Neural progenitor cell (in vitro differentiated cells): ENCODE measurements around the gene DNAH10. TPM values are rescaled to one million over a fixed set of nuclear protein-coding genes. Genes with fewer than 3 reads are reported as not detected.

Experiments used
- DNase-seq: peaks from one replicate; pipeline ENCODE4 v3.0.0-alpha.2; 2016; ENCODE audit warnings: low spot score
- H2AFZ ChIP-seq: fragments of 200-600 bp; sonication (generic); replicated peaks from 2 replicates; pipeline ENCODE4 v1.6.1; 2016; ENCODE audit warnings: antibody characterized with exemption
- H3F3A ChIP-seq: fragments of 200-600 bp; sonication (generic); 2 replicates; pipeline ENCODE4 v1.6.1; 2016; ENCODE audit warnings: antibody characterized with exemption, low read depth
- H3K27ac ChIP-seq: fragments of 200-600 bp; sonication (generic); 2 replicates; pipeline ENCODE4 v1.5.1; 2016; ENCODE audit warnings: mild to moderate bottlenecking
- H3K27me3 ChIP-seq: fragments of 200-600 bp; sonication (generic); 2 replicates; pipeline ENCODE4 v1.6.1; 2016; ENCODE audit warnings: mild to moderate bottlenecking, moderate library complexity
- H3K36me3 ChIP-seq: fragments of 200-600 bp; sonication (generic); 2 replicates; pipeline ENCODE4 v1.5.1; 2016
- H3K4me1 ChIP-seq: fragments of 200-600 bp; sonication (generic); 2 replicates; pipeline ENCODE4 v1.6.1; 2016; ENCODE audit warnings: mixed run types
- H3K4me2 ChIP-seq: fragments of 200-600 bp; sonication (generic); 2 replicates; pipeline ENCODE4 v1.6.1; 2016
- H3K4me3 ChIP-seq: fragments of 200-600 bp; sonication (generic); 2 replicates; pipeline ENCODE4 v1.5.1; 2016
- H3K79me2 ChIP-seq: fragments of 200-600 bp; sonication (generic); 2 replicates; pipeline ENCODE4 v1.6.1; 2016; ENCODE audit warnings: low read depth
- H3K9ac ChIP-seq: fragments of 200-600 bp; sonication (generic); 2 replicates; pipeline ENCODE4 v1.6.1; 2016
- H3K9me3 ChIP-seq: fragments of 200-600 bp; sonication (generic); 2 replicates; pipeline ENCODE4 v1.5.1; 2016; ENCODE audit warnings: low read depth
- H4K20me1 ChIP-seq: fragments of 200-600 bp; sonication (generic); 2 replicates; pipeline ENCODE4 v1.6.1; 2016; ENCODE audit warnings: low read depth
- H3K27ac Mint-ChIP-seq: 3 replicates; pipeline ENCODE4 v1.8.0; 2021; ENCODE audit warnings: mixed read lengths
- H3K27me3 Mint-ChIP-seq: 2 replicates; pipeline ENCODE4 v1.8.0; 2022; ENCODE audit warnings: low read depth, mild to moderate bottlenecking, inconsistent platforms, moderate library complexity, mixed read lengths; ENCODE audit not compliant: insufficient read depth
- H3K36me3 Mint-ChIP-seq: 3 replicates; pipeline ENCODE4 v1.8.0; 2021; ENCODE audit warnings: mixed read lengths
- H3K4me1 Mint-ChIP-seq: 3 replicates; pipeline ENCODE4 v1.8.0; 2021; ENCODE audit warnings: mixed read lengths
- H3K4me3 Mint-ChIP-seq: 3 replicates; pipeline ENCODE4 v1.8.0; 2021; ENCODE audit warnings: mild to moderate bottlenecking, moderate library complexity, mixed read lengths
- H3K9me3 Mint-ChIP-seq: 3 replicates; pipeline ENCODE4 v1.8.0; 2020; ENCODE audit warnings: mixed read lengths
- EZH2 ChIP-seq: fragments of 200-600 bp; sonication (generic); IDR thresholded peaks from 2 replicates; pipeline ENCODE4 v1.6.1; 2017; ENCODE audit warnings: antibody characterized with exemption, mild to moderate bottlenecking, moderate library complexity
- EZH2phosphoT487 ChIP-seq: fragments of 200-600 bp; sonication (generic); IDR thresholded peaks from 2 replicates; pipeline ENCODE4 v1.6.1; 2017; ENCODE audit warnings: antibody characterized with exemption
- total RNA-seq: library from RNA; depleted of rRNA; stranded (reverse); fragments of >200 nt; gene quantifications from 2 replicates; pipeline ENCODE4 v1.2.3, GENCODE V29; 2015; ENCODE audit warnings: low replicate concordance
- TF ChIP-seq, protein P1 (sequence below): fragments of 200-600 bp; sonication (generic); IDR thresholded peaks from 2 replicates; pipeline ENCODE4 v1.5.1; 2017; ENCODE audit warnings: antibody characterized with exemption, mild to moderate bottlenecking

The DNAH10 gene
- total RNA-seq, 1 donor from 2014 or later: 0.26 TPM

DNA sequence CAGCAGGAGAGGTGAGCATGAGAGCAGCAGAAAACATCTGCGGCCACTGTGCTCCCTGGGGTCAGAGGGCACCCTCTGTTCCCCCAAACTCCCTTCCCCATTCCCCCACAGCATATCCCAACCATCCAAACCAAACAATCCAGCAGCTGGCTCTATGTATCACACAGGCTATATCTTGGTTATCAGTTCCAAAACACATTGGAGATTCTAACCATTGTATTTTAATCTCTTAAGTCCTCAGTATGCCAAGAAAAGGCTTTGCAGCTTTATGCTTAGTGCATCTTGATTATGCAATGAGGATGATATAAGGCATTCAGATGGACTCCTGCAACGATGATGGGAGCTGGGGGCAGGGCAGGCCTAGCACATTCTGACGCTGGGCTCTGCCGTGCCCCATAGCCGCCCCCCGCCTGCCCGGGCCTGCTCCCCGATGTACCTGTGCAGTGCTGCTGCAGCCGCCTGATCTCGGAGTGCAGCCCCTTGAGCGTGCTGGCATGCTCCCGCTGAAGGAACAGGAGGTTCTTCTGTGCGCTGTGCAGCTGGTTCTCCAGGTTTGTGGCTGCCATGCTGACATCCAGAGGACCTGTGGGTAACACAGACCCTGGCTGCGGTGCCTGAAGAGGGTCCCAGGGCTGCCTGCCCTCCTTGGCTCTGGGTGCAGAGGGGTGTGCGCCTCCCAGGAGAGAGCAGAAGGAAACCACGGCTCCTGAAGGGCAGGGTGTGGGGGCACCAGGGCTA is 181.0 kb downstream of the DNAH10 start:
- no peaks in the 10 kb centered on the region for H3K36me3 ChIP-seq

DNA sequence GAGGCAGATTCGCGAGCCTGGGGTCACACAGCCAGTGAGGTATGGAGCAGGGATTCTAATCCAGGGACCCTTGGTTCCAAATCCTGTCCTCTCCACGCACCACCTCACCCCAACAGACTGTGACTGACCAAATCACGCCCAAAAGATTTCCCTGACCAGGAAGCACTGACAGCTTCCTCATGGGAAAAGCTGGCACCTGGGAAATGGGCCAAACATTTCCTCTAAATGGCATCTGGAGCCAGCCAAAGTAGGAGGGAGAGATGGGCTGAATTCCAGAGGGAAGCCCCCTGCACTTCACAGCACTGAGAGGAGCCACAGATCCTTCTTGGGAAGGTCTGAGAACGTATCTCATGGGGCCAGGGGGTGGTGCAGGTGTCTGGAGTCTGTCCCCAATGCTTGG is 181.7 kb downstream of the DNAH10 start:
- H3K27me3 Mint-ChIP-seq: peaks cover 2% of the 10 kb centered on the region
- no peaks in the 10 kb centered on the region for H3K36me3 ChIP-seq
- H3K4me1 ChIP-seq: peaks cover 5% of the 10 kb centered on the region

More for the DNA sequence above, 181.0 kb downstream of the DNAH10 start:
- H3K36me3 Mint-ChIP-seq: peaks cover 27% of the 10 kb centered on the region
- DNase-seq: no peak
- no peaks in the 10 kb centered on the region for H3K27me3 ChIP-seq
- H3K4me1 Mint-ChIP-seq: peaks cover 20% of the 10 kb centered on the region
- TF ChIP-seq EZH2: no peak
- TF ChIP-seq EZH2phosphoT487: no peak
- TF ChIP-seq, protein P1, sequence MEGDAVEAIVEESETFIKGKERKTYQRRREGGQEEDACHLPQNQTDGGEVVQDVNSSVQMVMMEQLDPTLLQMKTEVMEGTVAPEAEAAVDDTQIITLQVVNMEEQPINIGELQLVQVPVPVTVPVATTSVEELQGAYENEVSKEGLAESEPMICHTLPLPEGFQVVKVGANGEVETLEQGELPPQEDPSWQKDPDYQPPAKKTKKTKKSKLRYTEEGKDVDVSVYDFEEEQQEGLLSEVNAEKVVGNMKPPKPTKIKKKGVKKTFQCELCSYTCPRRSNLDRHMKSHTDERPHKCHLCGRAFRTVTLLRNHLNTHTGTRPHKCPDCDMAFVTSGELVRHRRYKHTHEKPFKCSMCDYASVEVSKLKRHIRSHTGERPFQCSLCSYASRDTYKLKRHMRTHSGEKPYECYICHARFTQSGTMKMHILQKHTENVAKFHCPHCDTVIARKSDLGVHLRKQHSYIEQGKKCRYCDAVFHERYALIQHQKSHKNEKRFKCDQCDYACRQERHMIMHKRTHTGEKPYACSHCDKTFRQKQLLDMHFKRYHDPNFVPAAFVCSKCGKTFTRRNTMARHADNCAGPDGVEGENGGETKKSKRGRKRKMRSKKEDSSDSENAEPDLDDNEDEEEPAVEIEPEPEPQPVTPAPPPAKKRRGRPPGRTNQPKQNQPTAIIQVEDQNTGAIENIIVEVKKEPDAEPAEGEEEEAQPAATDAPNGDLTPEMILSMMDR: no peak
- H3K4me3 Mint-ChIP-seq: no peak overlapping the region
- H2AFZ ChIP-seq: no peak overlapping the region
- no peak overlapping the region for H3K27ac Mint-ChIP-seq
- H3K79me2 ChIP-seq: no peaks in the 10 kb centered on the region
- no peaks in the 10 kb centered on the region for H4K20me1 ChIP-seq
- no peak overlapping the region for H3K4me2 ChIP-seq
- H3K27me3 Mint-ChIP-seq: peaks cover 2% of the 10 kb centered on the region
- no peaks in the 10 kb centered on the region for H3F3A ChIP-seq
- no peak overlapping the region for H3K9ac ChIP-seq
- H3K27ac ChIP-seq: no peak overlapping the region
- no peaks in the 10 kb centered on the region for H3K4me1 ChIP-seq
- H3K9me3 Mint-ChIP-seq: peaks cover 5% of the 10 kb centered on the region
- H3K9me3 ChIP-seq: no peaks in the 10 kb centered on the region
- H3K4me3 ChIP-seq: no peak overlapping the region

DNA sequence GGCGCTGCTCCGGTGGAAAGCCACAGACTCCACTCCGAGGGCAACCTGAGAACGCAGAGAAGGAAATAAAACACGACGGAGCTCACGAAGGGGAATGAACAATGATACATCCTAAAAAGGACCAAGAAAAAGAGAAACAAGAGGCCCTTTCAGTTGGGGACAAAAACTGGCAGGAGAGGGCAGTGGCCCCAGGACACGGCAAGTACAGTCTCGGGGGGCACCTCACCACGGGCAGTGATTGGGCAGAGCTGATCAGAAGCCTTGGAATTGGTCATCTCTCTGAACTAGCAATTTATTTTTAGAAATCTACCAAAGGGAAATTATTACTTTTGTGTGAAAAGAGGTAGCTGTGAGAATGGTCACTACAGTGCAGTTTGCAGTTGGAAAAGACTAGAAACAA is 182.6 kb downstream of the DNAH10 start:
- Mint-ChIP-seq H3K36me3 (peaks cover 27% of the 10 kb centered on the region), H3K9me3 (peaks cover 5% of the 10 kb centered on the region), H3K4me3 (no peak overlapping the region), H3K27ac (no peak overlapping the region), H3K27me3 (peaks cover 2% of the 10 kb centered on the region), H3K4me1 (peaks cover 37% of the 10 kb centered on the region)
- Histone ChIP-seq H3F3A (no peaks in the 10 kb centered on the region), H2AFZ (no peak overlapping the region), H3K9ac (no peak overlapping the region), H3K4me2 (no peak overlapping the region), H3K4me1 (peaks cover 10% of the 10 kb centered on the region), H3K9me3 (no peaks in the 10 kb centered on the region), H4K20me1 (no peaks in the 10 kb centered on the region), H3K79me2 (no peaks in the 10 kb centered on the region), H3K27me3 (peaks cover 2% of the 10 kb centered on the region), H3K36me3 (no peaks in the 10 kb centered on the region), H3K4me3 (no peak overlapping the region), H3K27ac (no peak overlapping the region)
- no peak for DNase-seq
- TF ChIP-seq EZH2phosphoT487 (no peak), EZH2 (no peak)
- TF ChIP-seq, protein P1: no peak

More for the DNA sequence above, 181.7 kb downstream of the DNAH10 start:
- no peak overlapping the region for H3K4me3 ChIP-seq
- no peak overlapping the region for H3K4me3 Mint-ChIP-seq
- H2AFZ ChIP-seq: no peak overlapping the region
- peaks cover 28% of the 10 kb centered on the region for H3K4me1 Mint-ChIP-seq
- H3K27ac Mint-ChIP-seq: no peak overlapping the region
- no peak overlapping the region for H3K4me2 ChIP-seq
- no peaks in the 10 kb centered on the region for H3K9me3 ChIP-seq
- H3K9ac ChIP-seq: no peak overlapping the region
- peaks cover 5% of the 10 kb centered on the region for H3K9me3 Mint-ChIP-seq
- peaks cover 27% of the 10 kb centered on the region for H3K36me3 Mint-ChIP-seq
- no peak for TF ChIP-seq EZH2
- no peak for TF ChIP-seq EZH2phosphoT487
- TF ChIP-seq, protein P1: no peak
- H4K20me1 ChIP-seq: no peaks in the 10 kb centered on the region
- no peaks in the 10 kb centered on the region for H3F3A ChIP-seq
- no peak for DNase-seq
- no peak overlapping the region for H3K27ac ChIP-seq
- no peaks in the 10 kb centered on the region for H3K27me3 ChIP-seq
- no peaks in the 10 kb centered on the region for H3K79me2 ChIP-seq
